Measurements from ENCODE around the gene CHD5. TPM values are rescaled to one million over a fixed set of nuclear protein-coding genes. Genes with fewer than 3 reads are reported as not detected.

Gene CHD5
- total RNA-seq, 1 experiment from 2014 or later, result 2.4 TPM

- H3K27me3 Mint-ChIP-seq (ENCODE audit: low read depth), result peaks cover 3% of the 10 kb centered on the region; the same call in 1 of the 2 replicates
- CTCF ChIA-PET, result interaction anchor here (0.6 to 2.6 kb wide), 10 partner anchors 10 to 137 kb away, joined by 3 to 15 read pairs (median 4); no protein-coding TSS in a partner anchor
- no peak for ATAC-seq
- no peak for DNase-seq (ENCODE audit: low spot score)
- H3K27ac Mint-ChIP-seq, result no peak overlapping the region
- H3K9me3 Mint-ChIP-seq, result no peaks in the 10 kb centered on the region
- no peak overlapping the region for H3K4me3 Mint-ChIP-seq
- no peaks in the 10 kb centered on the region for H3K4me1 Mint-ChIP-seq
- POLR2A ChIA-PET, result no interaction called here
- no peaks in the 10 kb centered on the region for H3K36me3 Mint-ChIP-seq
- no peak for TF ChIP-seq ZNF423 (CRISPR knock-in tag; IDR thresholded peaks at IDR 0.05)
- peak; percentile 96 for TF ChIP-seq GABPB1 (CRISPR knock-in tag; IDR thresholded peaks at IDR 0.05)
- no peak for TF ChIP-seq JUN (CRISPR knock-in tag; IDR thresholded peaks at IDR 0.05)
Measured at GRCh38 chr1:6170742-6171201, 9.3 kb downstream of the CHD5 start.

- POLR2A ChIA-PET, result no interaction called here
- H3K36me3 Mint-ChIP-seq, result no peaks in the 10 kb centered on the region
- DNase-seq (ENCODE audit: low spot score), result no peak
- H3K4me3 Mint-ChIP-seq, result no peak overlapping the region
- no peaks in the 10 kb centered on the region for H3K4me1 Mint-ChIP-seq
- CTCF ChIA-PET, result interaction anchor here (0.6 to 2.6 kb wide), 6 partner anchors 9 to 1531 kb away, joined by 3 to 15 read pairs (median 4); no protein-coding TSS in a partner anchor
- H3K27ac Mint-ChIP-seq, result no peak overlapping the region
- no peak for ATAC-seq
- H3K9me3 Mint-ChIP-seq, result no peaks in the 10 kb centered on the region
- TF ChIP-seq FOXP4 (CRISPR knock-in tag; IDR thresholded peaks at IDR 0.05) (no peak), CDX4 (CRISPR knock-in tag; IDR thresholded peaks at IDR 0.05; ENCODE audit: borderline replicate concordance) (no peak), JUN (CRISPR knock-in tag; IDR thresholded peaks at IDR 0.05) (no peak), ZNF671 (CRISPR knock-in tag; IDR thresholded peaks at IDR 0.05) (no peak)
- H3K27me3 Mint-ChIP-seq (ENCODE audit: low read depth), result peaks cover 3% of the 10 kb centered on the region; the same call in 1 of the 2 replicates
Measured at GRCh38 chr1:6170116-6170741, 9.9 kb downstream of the CHD5 start.

GRCh38 chr1:6168947-6169586 lies 11.1 kb downstream of the CHD5 start:
- DNase-seq (ENCODE audit: low spot score) (no peak), ATAC-seq (no peak)
- ChIA-PET CTCF (interaction anchor here (1.1 to 1.7 kb wide), 3 partner anchors 36 to 60 kb away, joined by 3 to 5 read pairs (median 4); no protein-coding TSS in a partner anchor), POLR2A (no interaction called here)
- H3K9me3 Mint-ChIP-seq, result no peaks in the 10 kb centered on the region
- no peaks in the 10 kb centered on the region for H3K36me3 Mint-ChIP-seq
- H3K27me3 Mint-ChIP-seq (ENCODE audit: low read depth), result peaks cover 3% of the 10 kb centered on the region; the same call in 1 of the 2 replicates
- no peak overlapping the region for H3K27ac Mint-ChIP-seq
- TF ChIP-seq MLX (CRISPR knock-in tag; IDR thresholded peaks at IDR 0.05), result no peak
- no peak for TF ChIP-seq KAT7 (CRISPR knock-in tag; IDR thresholded peaks at IDR 0.05; ENCODE audit: borderline replicate concordance)
- no peaks in the 10 kb centered on the region for H3K4me1 Mint-ChIP-seq
- no peak overlapping the region for H3K4me3 Mint-ChIP-seq

GRCh38 chr1:6167391-6168303 lies 12.5 kb downstream of the CHD5 start:
- DNase-seq (ENCODE audit: low spot score), result no peak
- Mint-ChIP-seq H3K27ac (no peak overlapping the region), H3K27me3 (ENCODE audit: low read depth) (peaks cover 1% of the 10 kb centered on the region; the same call in 1 of the 2 replicates), H3K4me1 (no peaks in the 10 kb centered on the region), H3K9me3 (no peaks in the 10 kb centered on the region), H3K36me3 (no peaks in the 10 kb centered on the region), H3K4me3 (no peak overlapping the region)
- ATAC-seq, result no peak
- ChIA-PET POLR2A (interaction anchor here (0.7 kb wide), 1 partner anchor 9 kb away, joined by 3 read pairs; no protein-coding TSS in a partner anchor), CTCF (interaction anchor here (1.0 to 1.2 kb wide), 7 partner anchors 8 to 115 kb away, joined by 3 to 5 read pairs (median 3); partner anchors contain the start of gene RNF207)
- TF ChIP-seq SOX15 (CRISPR knock-in tag; IDR thresholded peaks at IDR 0.05) (no peak), GRHL2 (CRISPR knock-in tag; IDR thresholded peaks at IDR 0.05; ENCODE audit: insufficient replicate concordance, severe bottlenecking) (no peak), ATF1 (CRISPR knock-in tag; IDR thresholded peaks at IDR 0.05) (no peak), PREB (CRISPR knock-in tag; IDR thresholded peaks at IDR 0.05; ENCODE audit: borderline replicate concordance) (no peak), PRDM15 (CRISPR knock-in tag; IDR thresholded peaks at IDR 0.05) (no peak), RORB (CRISPR knock-in tag; IDR thresholded peaks at IDR 0.05) (no peak), ZSCAN18 (CRISPR knock-in tag; IDR thresholded peaks at IDR 0.05) (no peak)
